Pancreas (tissue), 10 donors: ENCODE data around the gene AFG3L2. TPM values are rescaled to one million over a fixed set of nuclear protein-coding genes. Genes with fewer than 3 reads are reported as not detected.

Experiments
- ATAC-seq, 4 donors: fragments of 200-7000 bp; cut with Tn5 transposase; one replicate each; pipeline versions ENCODE4 v1.8.0 to v1.9.1; 2020; ENCODE audit warnings: mild to moderate bottlenecking in 4 of 4, moderate library complexity in 4 of 4
- DNase-seq, 6 donors: peaks; one replicate each; pipeline ENCODE4 v3.0.0-alpha.2; 2020
- FAIRE-seq: peaks from 2 replicates; lab custom pipeline; 2012; peaks lifted over from hg19 to GRCh38; lab: Jason Lieb, UNC
- H3K27ac ChIP-seq, 4 donors: fragments of 200-600 bp; sonication (generic); 1 replicate in 3 of 4; 2 replicates in 1 of 4; pipeline versions ENCODE4 v1.5.0 to v1.8.0; 2020
- H3K27me3 ChIP-seq, 4 donors: fragments of 200-600 bp; one replicate each; pipeline ENCODE4 v1.8.0; 2021
- H3K36me3 ChIP-seq, 3 donors: fragments of 200-600 bp; sonication (generic) in 1 of 3; one replicate each; pipeline versions ENCODE4 v1.5.0 to v1.8.0; 2020 to 2021
- H3K4me1 ChIP-seq, 3 donors: fragments of 200-600 bp; one replicate each; pipeline ENCODE4 v1.8.0; 2021
- H3K4me3 ChIP-seq, 4 donors: fragments of 200-600 bp; sonication (generic) in 2 of 4; one replicate each; pipeline versions ENCODE4 v1.5.0 to v1.8.0; 2020 to 2021
- H3K9me3 ChIP-seq, 4 donors: fragments of 200-600 bp; one replicate each; pipeline ENCODE4 v1.8.0; 2021
- WGBS, 2 donors: extraction: QIAGEN DNeasy Blood & Tissue Kit; methylation state at CpG; one replicate each; pipeline ENCODE4 v1.1.7; 2013; 5-methylcytosine and 5-hydroxymethylcytosine counted together
- intact Hi-C, 3 donors: fragments of 100-400 bp; cut with DNase I; formaldehyde crosslinking; loops; one replicate each; pipeline versions ENCODE4 v1.11.1 to v1.14.2; 2022
- polyA plus RNA-seq, 2 donors: library from polyadenylated mRNA; stranded (reverse); fragments of 200-250 nt; gene quantifications; one replicate each; pipeline ENCODE4 v1.2.3, GENCODE V29; 2013
- total RNA-seq, 6 donors: library from RNA; stranded (reverse); fragmentation: NEBNext Ultra II Directional in 4 of 6; extraction: Animal tissue kit (Norgen Biotek cat#: 25700) in 4 of 6; gene quantifications; one replicate each; pipeline versions ENCODE4 v1.2.1 to v1.2.4, GENCODE V29; 2021 to 2023
- TF ChIP-seq, protein P1 (sequence below), 4 donors: fragments of 200-600 bp; sonication (generic) in 3 of 4; IDR thresholded peaks; one replicate each; pipeline versions ENCODE4 v1.5.0 to v1.8.0; 2021; ENCODE audit warnings: antibody characterized with exemption in 4 of 4
- donor health status: healthy with polysubstance abuse.
- donor health status: DM: no; HTN: no; CAD: no; lungs with moderate emphysema.
- donor health status: DM: no; HTN: no; CAD: no.
- donor health status: control.
- donor health status: control.
- donor health status: Bipolar disorder and iron deficiency.
- donor health status: DM: yes; HTN: yes; CAD: no.
- donor health status: DM: no; HTN: no; CAD: no.
- donor health status: DM: no; HTN: no; CAD: no.
- donor health status: DM: yes; HTN: yes; CAD: no.

Gene AFG3L2
- total and polyA plus RNA-seq, 8 donors: 13.6 to 31.1 (median 23.4) TPM

DNA sequence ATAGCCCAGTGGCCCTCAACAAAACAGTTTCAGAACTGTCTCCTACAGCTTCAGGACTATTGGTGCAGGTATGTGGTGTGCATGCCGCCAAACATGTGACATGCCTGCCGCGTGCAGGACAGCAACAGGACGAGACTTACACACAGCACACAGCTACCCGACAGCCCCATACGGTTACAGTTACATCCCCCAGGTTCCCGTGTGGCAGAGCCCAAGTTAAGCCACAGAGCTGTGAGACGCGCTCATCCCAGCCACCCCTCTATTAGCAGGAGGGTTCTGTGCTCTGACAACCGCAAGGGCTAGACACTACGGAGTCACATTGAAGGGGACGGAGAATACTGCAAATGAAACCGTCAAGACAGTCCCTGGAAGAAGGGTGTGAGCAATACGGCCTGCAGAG lies 85.3 kb downstream of the AFG3L2 start:
- FAIRE-seq: no peak
- H3K4me3 ChIP-seq: no peak overlapping the region
- TF ChIP-seq, protein P1, sequence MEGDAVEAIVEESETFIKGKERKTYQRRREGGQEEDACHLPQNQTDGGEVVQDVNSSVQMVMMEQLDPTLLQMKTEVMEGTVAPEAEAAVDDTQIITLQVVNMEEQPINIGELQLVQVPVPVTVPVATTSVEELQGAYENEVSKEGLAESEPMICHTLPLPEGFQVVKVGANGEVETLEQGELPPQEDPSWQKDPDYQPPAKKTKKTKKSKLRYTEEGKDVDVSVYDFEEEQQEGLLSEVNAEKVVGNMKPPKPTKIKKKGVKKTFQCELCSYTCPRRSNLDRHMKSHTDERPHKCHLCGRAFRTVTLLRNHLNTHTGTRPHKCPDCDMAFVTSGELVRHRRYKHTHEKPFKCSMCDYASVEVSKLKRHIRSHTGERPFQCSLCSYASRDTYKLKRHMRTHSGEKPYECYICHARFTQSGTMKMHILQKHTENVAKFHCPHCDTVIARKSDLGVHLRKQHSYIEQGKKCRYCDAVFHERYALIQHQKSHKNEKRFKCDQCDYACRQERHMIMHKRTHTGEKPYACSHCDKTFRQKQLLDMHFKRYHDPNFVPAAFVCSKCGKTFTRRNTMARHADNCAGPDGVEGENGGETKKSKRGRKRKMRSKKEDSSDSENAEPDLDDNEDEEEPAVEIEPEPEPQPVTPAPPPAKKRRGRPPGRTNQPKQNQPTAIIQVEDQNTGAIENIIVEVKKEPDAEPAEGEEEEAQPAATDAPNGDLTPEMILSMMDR (IDR thresholded peaks at IDR 0.05): no peak
- H3K9me3 ChIP-seq: no peaks in the 10 kb centered on the region
- DNase-seq: peak in 1 of 6 donors; percentile 20
- no peaks in the 10 kb centered on the region for H3K36me3 ChIP-seq
- H3K27me3 ChIP-seq: no peaks in the 10 kb centered on the region
- H3K4me1 ChIP-seq: peaks cover 0 to 7% (median 0%) of the 10 kb centered on the region in 3 donors
- intact Hi-C loops: no loop called here
- 87 to 92% methylated on average over 14 of the region's 14 CpGs for WGBS, 2 donors
- H3K27ac ChIP-seq: no peak overlapping the region
- ATAC-seq: no peak

DNA sequence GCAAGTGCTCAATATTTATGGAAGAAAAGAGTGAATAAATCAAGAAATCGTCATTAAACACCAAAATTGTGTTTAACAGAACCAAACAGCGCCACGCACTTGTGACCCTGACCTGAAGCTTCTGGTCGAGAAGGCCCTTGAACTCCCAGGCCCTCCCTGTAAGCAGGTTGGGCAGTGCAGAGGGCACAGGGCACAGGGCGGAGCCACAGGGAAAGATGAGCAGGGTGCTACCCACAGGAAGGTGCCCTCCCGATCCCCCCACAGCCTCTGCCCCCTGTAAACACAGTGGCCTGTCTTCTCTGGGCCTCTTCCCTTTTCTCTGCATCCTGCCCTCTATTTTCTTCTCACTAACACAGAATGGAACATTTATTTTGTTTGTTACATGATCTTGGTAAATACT lies 85.9 kb downstream of the AFG3L2 start:
- ATAC-seq: no peak
- intact Hi-C loops: no loop called here

DNA sequence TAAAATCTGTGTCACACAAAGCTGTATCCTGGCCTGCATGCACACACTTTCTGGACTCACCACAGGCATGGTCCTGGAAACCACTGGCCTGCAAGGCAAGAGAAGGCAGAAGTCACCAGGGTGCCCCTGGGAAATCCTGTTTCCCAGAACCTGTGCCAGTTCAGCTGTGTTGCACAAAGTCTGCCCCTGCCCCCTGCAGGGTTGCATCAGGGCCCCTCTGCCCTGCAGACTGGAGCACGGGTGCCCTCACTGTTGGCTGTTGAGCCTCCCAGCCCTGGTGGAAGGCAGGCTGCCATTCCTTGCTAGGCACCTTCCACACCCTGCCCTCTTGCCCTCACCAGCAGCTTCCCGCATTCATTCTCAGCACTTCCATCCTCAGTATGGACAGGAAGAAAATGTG lies 86.9 kb downstream of the AFG3L2 start:
- H3K4me1 ChIP-seq: peaks cover 0 to 7% (median 0%) of the 10 kb centered on the region in 3 donors
- 84 to 89% methylated on average over 2 of the region's 2 CpGs for WGBS, 2 donors
- FAIRE-seq (no peak), ATAC-seq (no peak), DNase-seq (no peak)
- H3K36me3 ChIP-seq: no peaks in the 10 kb centered on the region
- intact Hi-C loops: no loop called here
- H3K9me3 ChIP-seq: no peaks in the 10 kb centered on the region
- no peak overlapping the region for H3K4me3 ChIP-seq
- TF ChIP-seq, protein P1 (IDR thresholded peaks at IDR 0.05): no peak
- H3K27ac ChIP-seq: no peak overlapping the region
- H3K27me3 ChIP-seq: no peaks in the 10 kb centered on the region

More for the DNA sequence above, 85.9 kb downstream of the AFG3L2 start:
- Histone ChIP-seq H3K9me3 (no peaks in the 10 kb centered on the region), H3K4me3 (no peak overlapping the region), H3K4me1 (peaks cover 0 to 7% (median 0%) of the 10 kb centered on the region in 3 donors), H3K27ac (no peak overlapping the region), H3K36me3 (no peaks in the 10 kb centered on the region), H3K27me3 (no peaks in the 10 kb centered on the region)
- DNase-seq (peak in 1 of 6 donors; percentile 16), FAIRE-seq (no peak)
- 78 to 82% methylated on average over 6 of the region's 6 CpGs for WGBS, 2 donors
- TF ChIP-seq, protein P1 (IDR thresholded peaks at IDR 0.05): no peak

DNA sequence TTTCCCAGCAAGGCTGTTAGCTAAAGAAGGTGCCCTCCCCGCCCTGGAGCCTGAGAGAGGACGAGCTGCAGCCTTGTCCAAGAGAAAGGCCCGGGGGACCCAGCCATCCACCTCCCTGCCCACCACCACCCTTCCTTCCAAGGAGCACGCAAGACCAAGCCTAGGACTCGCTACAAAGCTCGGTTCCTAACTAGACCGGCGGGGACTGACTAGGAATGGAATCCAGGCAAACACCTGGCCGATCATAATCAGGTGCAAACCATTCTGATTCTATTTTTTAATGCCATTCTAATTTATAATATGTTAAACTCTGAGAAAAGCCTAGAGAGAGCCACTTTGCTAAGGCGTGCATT lies 88.6 kb downstream of the AFG3L2 start:
- peak overlapping the region in 3 of 4 donors; percentile 21 to 53 (median 37) for H3K4me3 ChIP-seq
- H3K9me3 ChIP-seq: no peaks in the 10 kb centered on the region
- intact Hi-C loops: no loop called here
- 20% methylated on average over 10 of the region's 10 CpGs for WGBS, 2 donors
- peaks cover 0 to 7% (median 0%) of the 10 kb centered on the region in 3 donors for H3K4me1 ChIP-seq
- no peak for DNase-seq
- no peaks in the 10 kb centered on the region for H3K36me3 ChIP-seq
- TF ChIP-seq, protein P1 (IDR thresholded peaks at IDR 0.05): no peak
- H3K27me3 ChIP-seq: no peaks in the 10 kb centered on the region
- no peak for FAIRE-seq
- ATAC-seq: peak in 2 of 4 donors; percentile 4 to 6
- no peak overlapping the region for H3K27ac ChIP-seq

DNA sequence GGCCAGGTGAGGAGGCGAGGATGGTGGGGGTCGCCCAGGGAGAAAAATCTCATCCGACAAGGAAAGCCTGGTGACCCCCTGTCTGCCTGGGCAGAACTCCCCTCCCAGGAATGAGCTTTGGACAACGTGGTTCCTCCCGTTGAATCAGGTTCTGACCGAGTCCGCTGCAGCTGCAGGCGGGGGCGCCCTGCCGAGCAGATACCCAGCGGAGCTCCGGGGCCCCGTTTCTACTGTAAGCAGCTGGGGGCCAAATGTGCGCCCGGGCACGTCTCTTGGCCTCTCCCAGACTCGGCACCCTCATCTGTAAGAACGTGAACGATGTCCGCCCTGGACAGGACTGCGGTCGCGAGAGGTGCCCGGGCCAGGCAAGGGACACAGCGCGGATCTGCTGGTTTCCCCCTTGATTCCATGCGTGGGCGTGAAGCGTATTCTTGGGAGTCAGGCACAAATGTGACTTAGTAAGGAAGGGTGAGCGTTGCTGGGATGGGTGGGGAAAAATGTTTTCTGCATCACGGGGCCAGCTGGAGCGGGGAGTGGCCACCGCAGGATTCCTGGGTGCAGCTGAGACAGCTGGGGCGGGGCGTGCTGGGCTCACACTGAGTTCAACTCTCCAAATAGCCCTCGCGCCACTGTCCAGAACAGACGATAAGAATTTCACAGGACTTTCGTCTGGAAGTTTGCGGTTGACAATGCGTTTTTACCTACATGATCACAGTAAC lies 89.2 kb downstream of the AFG3L2 start:
- Histone ChIP-seq H3K27me3 (no peaks in the 10 kb centered on the region), H3K36me3 (no peaks in the 10 kb centered on the region), H3K9me3 (no peaks in the 10 kb centered on the region), H3K27ac (peak overlapping the region in 2 of 4 donors; percentile 17 to 40), H3K4me1 (peaks cover 0 to 7% (median 0%) of the 10 kb centered on the region in 3 donors), H3K4me3 (peak overlapping the region; percentile 21 to 53 (median 34))
- TF ChIP-seq, protein P1 (IDR thresholded peaks at IDR 0.05): no peak
- no peak for FAIRE-seq
- WGBS, 2 donors: 1 to 2% methylated on average over 41 of the region's 41 CpGs
- intact Hi-C loops: no loop called here
- peak; percentile 77 to 89 (median 86) for ATAC-seq
- peak in 5 of 6 donors; percentile 48 to 74 (median 66) for DNase-seq
